HG02973 (cell line): Measurements from ENCODE around the gene FBXO28.
A peak's percentile ranks its signal among the peaks of the same experiment; 100 is the strongest.
"Not testable (repeated sequence)": the region's sequence is repeated elsewhere in the genome, so short reads cannot be mapped to it uniquely, and the experiment has no call there.

Experiments used
- ATAC-seq: cut with Tn5 transposase; IDR thresholded peaks from one replicate; pipeline ENCODE4 v1.9.1; 2021; ENCODE audit warnings: moderate library complexity; ENCODE audit not compliant: unreplicated experiment

FBXO28 gene

GRCh38 chr1:224183591-224184312, 69.8 kb downstream of the FBXO28 start:
- ATAC-seq: peak; percentile 44

DNA sequence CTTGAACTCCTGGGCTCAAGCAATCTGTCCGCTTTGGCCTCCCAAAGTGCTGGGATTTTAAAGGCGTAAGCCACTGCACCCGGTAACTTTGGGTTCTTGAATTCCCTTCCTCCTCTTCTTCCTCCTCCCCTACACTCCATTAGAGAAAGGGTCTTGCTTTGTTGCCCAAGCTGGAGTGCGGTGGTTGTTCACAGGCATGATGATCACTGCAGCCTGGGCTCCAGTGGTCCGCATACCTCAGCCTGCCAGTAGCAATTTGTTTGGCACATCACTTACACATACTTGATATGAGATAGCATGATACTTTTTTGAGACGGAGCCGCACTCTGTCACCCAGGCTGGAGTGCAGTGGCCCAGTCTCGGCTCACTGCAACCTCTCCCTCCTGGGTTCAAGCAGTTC, 71.3 kb downstream of the FBXO28 start:
- no peak for ATAC-seq

DNA sequence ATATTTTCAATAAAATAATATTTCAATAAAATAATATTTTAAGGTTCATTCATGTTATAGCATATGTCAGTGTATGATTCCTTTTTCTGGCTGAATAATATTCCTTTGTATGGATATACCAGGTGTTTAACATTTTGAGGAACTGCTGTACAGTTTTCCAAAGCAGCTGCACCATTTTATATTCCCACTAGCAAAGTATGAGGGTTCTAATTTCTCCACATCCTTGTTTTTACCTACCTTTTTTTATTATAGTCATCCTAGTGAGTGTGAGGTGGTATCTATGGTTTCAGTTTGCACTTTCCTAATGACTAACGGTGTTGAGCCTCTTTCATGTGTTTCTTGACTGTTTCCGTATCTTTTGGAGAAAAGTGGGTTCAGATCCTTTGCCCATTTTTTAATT, 74.4 kb downstream of the FBXO28 start:
- no peak for ATAC-seq

GRCh38 chr1:224189561-224189960, 75.7 kb downstream of the FBXO28 start:
- ATAC-seq: no peak

DNA sequence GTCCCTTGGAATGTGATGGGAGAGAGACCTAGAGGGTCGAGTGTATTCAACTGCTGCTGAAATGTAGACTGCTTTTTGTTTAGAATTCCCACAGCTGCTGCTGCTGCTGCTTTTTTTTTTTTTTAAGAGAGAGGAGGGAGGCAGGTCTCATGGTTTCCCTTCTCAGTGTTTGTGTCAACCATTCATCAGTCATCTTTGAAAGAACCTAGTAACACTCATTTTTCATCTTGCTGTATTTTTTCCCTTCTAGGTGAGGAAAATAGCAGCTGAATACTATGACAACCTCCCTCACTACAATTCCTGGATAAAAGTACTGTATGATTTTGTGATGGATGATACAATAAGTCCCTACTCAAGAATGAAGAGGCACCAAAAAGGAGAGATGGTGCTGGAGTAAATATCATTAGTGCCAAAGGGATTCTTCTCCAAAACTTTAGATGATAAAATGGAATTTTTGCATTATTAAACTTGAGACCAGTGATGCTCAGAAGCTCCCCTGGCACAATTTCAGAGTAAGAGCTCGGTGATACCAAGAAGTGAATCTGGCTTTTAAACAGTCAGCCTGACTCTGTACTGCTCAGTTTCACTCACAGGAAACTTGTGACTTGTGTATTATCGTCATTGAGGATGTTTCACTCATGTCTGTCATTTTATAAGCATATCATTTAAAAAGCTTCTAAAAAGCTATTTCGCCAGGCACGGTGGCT, 78.3 kb downstream of the FBXO28 start:
- ATAC-seq: no peak

DNA sequence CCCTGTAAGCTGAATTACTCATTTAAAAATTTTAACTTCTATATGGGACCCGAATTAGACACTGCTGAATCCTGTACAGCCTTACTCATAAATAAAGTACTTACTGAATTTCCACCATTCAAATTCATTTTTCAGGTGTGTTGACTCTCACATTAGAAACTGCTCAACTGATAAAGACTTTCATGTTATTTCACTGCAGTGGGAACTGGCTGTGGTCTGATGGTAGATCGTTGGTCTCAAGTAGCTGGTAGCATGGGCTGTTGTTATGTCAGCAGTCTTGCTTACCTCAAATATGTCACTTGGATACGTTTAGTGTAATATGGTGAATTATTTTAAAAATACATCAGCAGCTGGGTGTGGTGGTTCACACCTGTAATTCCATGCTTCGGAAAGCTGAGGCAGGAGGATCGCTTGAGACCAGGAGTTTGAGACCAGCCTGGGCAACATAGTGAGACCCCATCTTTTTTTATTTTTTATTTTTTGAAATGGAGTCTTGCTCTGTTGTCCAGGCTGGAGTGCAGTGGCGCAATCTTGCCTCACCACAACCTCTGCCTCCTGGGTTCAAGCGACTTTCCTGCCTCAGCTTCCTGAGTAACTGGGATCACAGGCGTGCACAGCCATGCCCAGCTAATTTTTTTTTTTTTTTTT, 79.5 kb downstream of the FBXO28 start:
- ATAC-seq: no peak

- ATAC-seq: no peak
Observed at GRCh38 chr1:224196813-224197600, 83.1 kb downstream of the FBXO28 start.

DNA sequence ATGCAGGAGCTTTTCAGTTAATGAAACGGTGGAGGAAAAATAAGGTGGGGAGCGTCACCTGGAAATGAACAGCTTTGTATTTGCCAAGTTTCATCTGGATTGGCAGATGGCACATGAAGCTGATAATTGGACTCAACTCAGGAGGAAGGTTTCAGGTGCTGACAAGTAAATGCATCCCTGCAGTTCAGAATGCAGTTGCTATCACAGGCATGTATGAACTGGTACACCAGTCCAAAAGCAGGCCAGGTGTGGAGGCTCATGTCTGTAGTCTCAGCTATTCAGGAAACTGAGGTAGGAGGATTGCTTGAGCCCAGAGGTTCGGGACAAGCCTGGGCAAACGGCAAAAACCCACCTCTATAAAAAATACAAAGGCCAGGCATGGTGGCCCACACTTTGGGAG, 84.7 kb downstream of the FBXO28 start:
- ATAC-seq: no peak

DNA sequence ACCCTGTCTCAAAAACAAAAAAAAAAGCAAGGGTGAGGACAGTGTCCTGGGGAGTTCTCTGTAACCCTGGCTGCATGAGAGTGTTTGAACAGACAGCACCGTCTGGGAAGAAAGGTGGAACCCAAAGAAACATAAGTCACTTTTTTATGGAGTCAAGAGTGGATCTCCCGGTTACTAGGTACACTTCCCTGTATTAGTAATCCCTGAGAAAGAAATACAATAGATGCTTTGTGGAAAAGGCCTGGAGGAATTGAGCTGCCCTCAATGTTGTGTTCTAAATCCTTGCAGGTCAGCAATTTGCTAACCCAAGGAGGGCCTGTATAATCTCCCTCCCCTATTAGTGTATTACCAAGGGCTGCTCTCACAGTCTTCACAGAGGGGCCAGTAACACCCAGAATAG, 85.8 kb downstream of the FBXO28 start:
- no peak for ATAC-seq

GRCh38 chr1:224201383-224201782, 87.5 kb downstream of the FBXO28 start:
- ATAC-seq: no peak

DNA sequence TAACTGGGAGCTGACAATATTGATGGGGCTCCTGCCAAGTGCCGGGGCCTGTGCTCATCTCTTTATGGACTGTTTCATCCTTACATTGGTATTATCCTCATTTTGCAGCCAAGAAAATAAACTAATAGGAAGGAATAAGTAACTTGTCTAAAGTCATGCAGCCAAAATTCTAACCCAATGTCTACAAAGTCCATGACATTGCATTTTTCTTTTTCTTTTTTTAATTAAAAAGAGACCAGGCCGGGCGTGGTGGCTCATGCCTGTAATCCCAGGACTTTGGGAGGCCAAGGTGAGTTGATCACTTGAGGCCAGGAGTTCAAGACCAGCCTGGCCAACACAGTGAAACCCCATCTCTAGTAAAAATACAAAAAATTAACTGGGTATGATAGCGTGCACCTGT, 87.9 kb downstream of the FBXO28 start:
- no peak for ATAC-seq

- peak; percentile 66 for ATAC-seq
Observed at GRCh38 chr1:224203243-224204016, 89.5 kb downstream of the FBXO28 start.

GRCh38 chr1:224205438-224205840, 91.5 kb downstream of the FBXO28 start:
- no peak for ATAC-seq

- ATAC-seq: not testable (repeated sequence)
Observed at GRCh38 chr1:224205931-224206538, 92.1 kb downstream of the FBXO28 start.

DNA sequence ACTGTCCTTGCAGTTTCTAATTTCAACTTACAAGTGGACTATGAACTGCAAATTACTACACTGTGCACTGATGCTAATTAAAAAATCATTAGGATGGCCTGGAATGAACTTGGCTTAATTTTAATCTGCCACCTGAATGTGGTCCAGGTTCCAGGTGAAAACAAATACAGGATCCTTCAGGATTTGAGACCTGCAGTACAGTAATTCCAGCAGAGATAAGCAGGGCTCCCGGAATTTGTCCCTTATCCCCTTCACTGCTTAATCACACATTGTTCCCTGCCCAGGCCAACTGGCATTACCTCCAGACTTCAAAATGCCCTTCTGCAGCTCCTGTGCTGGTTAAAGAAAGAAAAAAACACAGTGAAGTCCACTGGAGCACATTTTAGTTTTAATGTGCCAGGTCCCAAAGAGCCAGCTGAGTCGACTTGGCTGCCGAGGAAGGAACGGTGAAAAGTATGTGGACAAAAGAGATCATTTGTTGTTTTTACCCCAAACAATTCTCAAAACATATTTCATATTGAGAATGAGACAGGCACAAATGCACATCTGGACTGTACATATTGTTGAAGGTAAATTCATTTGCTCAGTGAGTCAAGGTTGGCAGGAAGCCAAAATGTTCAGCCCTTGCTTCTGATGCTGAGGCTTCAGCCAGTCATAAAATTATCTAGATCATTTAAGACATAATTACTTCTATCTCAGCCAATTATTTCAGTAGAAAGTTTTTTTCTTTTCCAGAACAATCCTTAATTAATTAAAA, 97.5 kb downstream of the FBXO28 start:
- no peak for ATAC-seq
